Upper lobe of left lung (tissue), 4 donors: ENCODE measurements around the gene PGD.

Source experiments
- POLR2A ChIP-seq, 4 donors: fragments of 450-650 bp; IDR thresholded peaks; one replicate each; pipeline ENCODE4 v1.5.1; 2016 to 2017; ENCODE audit warnings: antibody characterized with exemption in 4 of 4, mild to moderate bottlenecking in 2 of 4
- POLR2AphosphoS5 ChIP-seq, 2 donors: sonication (generic); formaldehyde crosslinking; IDR thresholded peaks; one replicate each; pipeline ENCODE4 v1.5.1; 2017; ENCODE audit warnings: antibody characterized with exemption in 2 of 2
- TF ChIP-seq, protein P1 (sequence below), 6 experiments: fragments of 450-650 bp in 4 of 6; fragments of 200-600 bp in 2 of 6; sonication (generic) in 2 of 6; IDR thresholded peaks; one replicate each; pipeline ENCODE4 v1.5.1; 2016 to 2019; ENCODE audit warnings: antibody characterized with exemption in 6 of 6

DNA sequence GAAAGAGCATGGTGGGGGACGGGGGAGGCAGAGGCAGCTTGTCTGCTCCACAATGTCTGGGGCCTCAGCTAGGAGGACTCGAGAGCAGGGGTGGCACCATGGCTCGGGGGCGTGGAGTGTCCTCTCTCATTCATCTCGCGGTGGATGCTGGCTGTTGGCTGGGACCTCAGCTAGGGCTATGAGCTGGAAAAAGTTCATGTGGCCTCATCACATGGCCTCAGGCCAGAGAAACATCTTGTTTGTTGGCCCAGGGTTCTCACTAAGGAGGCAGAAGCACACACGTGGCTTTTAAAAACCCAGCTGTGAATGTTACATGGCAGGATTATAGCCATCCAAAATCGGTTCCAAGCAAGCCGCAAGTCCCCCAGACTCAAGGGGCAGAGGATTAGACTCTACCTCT is 25.2 kb downstream of the PGD start:
- TF ChIP-seq, protein P1, sequence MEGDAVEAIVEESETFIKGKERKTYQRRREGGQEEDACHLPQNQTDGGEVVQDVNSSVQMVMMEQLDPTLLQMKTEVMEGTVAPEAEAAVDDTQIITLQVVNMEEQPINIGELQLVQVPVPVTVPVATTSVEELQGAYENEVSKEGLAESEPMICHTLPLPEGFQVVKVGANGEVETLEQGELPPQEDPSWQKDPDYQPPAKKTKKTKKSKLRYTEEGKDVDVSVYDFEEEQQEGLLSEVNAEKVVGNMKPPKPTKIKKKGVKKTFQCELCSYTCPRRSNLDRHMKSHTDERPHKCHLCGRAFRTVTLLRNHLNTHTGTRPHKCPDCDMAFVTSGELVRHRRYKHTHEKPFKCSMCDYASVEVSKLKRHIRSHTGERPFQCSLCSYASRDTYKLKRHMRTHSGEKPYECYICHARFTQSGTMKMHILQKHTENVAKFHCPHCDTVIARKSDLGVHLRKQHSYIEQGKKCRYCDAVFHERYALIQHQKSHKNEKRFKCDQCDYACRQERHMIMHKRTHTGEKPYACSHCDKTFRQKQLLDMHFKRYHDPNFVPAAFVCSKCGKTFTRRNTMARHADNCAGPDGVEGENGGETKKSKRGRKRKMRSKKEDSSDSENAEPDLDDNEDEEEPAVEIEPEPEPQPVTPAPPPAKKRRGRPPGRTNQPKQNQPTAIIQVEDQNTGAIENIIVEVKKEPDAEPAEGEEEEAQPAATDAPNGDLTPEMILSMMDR (IDR thresholded peaks at IDR 0.05): no peak
- TF ChIP-seq POLR2A (IDR thresholded peaks at IDR 0.05) (no peak), POLR2AphosphoS5 (IDR thresholded peaks at IDR 0.05) (no peak)
